Vagina (tissue), 2 donors: Measurements from ENCODE around the gene RASGRP4.

Source experiments
- CTCF ChIP-seq, 3 experiments: fragments of 450-650 bp in 2 of 3; fragments of 200-600 bp in 1 of 3; sonication (generic) in 1 of 3; IDR thresholded peaks; one replicate each; pipeline ENCODE4 v1.5.1; 2017 to 2019; ENCODE audit warnings: antibody characterized with exemption in 3 of 3, mild to moderate bottlenecking in 2 of 3, moderate library complexity in 2 of 3
- POLR2AphosphoS5 ChIP-seq, 2 donors: sonication (generic); formaldehyde crosslinking; IDR thresholded peaks; one replicate each; pipeline ENCODE4 v1.9.0; 2017; ENCODE audit warnings: antibody characterized with exemption in 2 of 2, mild to moderate bottlenecking in 2 of 2, low read depth in 1 of 2; ENCODE audit not compliant: insufficient read depth in 1 of 2

- TF ChIP-seq CTCF (IDR thresholded peaks at IDR 0.05) (no peak), POLR2AphosphoS5 (IDR thresholded peaks at IDR 0.05; ENCODE audit: insufficient read depth in 1 of 2, low read depth in 1 of 2) (no peak)
These were observed 12.6 kb downstream of the RASGRP4 start for GRCh38 chr19:38413416-38413815.
